GM11168 (cell line): Measurements from ENCODE around the gene RUFY1.
"Not testable (repeated sequence)": the region's sequence is repeated elsewhere in the genome, so short reads cannot be mapped to it uniquely, and the experiment has no call there.

Experiments
- in situ Hi-C: fragments of 300-500 bp; cut with MboI; formaldehyde crosslinking; loops from one replicate; pipeline ENCODE4 v1.12.0; 2022; ENCODE audit warnings: low sequenced_read_pairs; ENCODE audit not compliant: unreplicated experiment

The RUFY1 gene

GRCh38 chr5:179649166-179649703 is 98.9 kb downstream of the RUFY1 start:
- in situ Hi-C loops: not testable (repeated sequence)

GRCh38 chr5:179650245-179650644 is 99.9 kb downstream of the RUFY1 start:
- in situ Hi-C loops: not testable (repeated sequence)

GRCh38 chr5:179653135-179653534 is 102.8 kb downstream of the RUFY1 start:
- in situ Hi-C loops: not testable (repeated sequence)

GRCh38 chr5:179657302-179658178 is 107.2 kb downstream of the RUFY1 start:
- in situ Hi-C loops: not testable (repeated sequence)

- in situ Hi-C loops: not testable (repeated sequence)
Observed at GRCh38 chr5:179658179-179658856, 108.0 kb downstream of the RUFY1 start.
